ENCODE results near the gene CSNK1G3.

DNA sequence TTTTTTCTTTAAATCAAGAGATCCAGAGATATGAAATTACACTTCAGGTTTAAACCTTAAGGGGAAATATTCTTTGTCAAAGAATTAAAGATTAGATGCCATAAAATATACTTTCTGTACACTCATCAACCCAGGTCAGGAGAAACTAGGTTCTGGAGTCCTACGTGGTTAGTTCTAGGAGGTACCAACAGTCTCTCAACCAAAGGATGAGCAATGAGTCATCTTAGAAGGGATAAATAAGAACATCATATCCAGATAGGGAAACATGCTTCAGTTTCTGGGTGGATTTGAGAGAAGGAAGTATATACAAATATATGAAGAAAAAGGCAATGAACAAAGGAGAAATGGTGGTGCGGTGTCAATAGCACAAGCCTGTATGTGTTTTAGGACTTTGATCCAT is 98.2 kb downstream of the CSNK1G3 start:
- no peak for TF ChIP-seq SRF (IDR thresholded peaks at IDR 0.05; ENCODE audit: low read depth)
- TF ChIP-seq POLR2AphosphoS5 (IDR thresholded peaks at IDR 0.05; ENCODE audit: low read depth, low read length): no peak
- TF ChIP-seq, protein P1, sequence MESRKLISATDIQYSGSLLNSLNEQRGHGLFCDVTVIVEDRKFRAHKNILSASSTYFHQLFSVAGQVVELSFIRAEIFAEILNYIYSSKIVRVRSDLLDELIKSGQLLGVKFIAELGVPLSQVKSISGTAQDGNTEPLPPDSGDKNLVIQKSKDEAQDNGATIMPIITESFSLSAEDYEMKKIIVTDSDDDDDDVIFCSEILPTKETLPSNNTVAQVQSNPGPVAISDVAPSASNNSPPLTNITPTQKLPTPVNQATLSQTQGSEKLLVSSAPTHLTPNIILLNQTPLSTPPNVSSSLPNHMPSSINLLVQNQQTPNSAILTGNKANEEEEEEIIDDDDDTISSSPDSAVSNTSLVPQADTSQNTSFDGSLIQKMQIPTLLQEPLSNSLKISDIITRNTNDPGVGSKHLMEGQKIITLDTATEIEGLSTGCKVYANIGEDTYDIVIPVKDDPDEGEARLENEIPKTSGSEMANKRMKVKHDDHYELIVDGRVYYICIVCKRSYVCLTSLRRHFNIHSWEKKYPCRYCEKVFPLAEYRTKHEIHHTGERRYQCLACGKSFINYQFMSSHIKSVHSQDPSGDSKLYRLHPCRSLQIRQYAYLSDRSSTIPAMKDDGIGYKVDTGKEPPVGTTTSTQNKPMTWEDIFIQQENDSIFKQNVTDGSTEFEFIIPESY (IDR thresholded peaks at IDR 0.05; ENCODE audit: extremely low read depth, insufficient replicate concordance, low read length): no peak
- TF ChIP-seq, protein P2, sequence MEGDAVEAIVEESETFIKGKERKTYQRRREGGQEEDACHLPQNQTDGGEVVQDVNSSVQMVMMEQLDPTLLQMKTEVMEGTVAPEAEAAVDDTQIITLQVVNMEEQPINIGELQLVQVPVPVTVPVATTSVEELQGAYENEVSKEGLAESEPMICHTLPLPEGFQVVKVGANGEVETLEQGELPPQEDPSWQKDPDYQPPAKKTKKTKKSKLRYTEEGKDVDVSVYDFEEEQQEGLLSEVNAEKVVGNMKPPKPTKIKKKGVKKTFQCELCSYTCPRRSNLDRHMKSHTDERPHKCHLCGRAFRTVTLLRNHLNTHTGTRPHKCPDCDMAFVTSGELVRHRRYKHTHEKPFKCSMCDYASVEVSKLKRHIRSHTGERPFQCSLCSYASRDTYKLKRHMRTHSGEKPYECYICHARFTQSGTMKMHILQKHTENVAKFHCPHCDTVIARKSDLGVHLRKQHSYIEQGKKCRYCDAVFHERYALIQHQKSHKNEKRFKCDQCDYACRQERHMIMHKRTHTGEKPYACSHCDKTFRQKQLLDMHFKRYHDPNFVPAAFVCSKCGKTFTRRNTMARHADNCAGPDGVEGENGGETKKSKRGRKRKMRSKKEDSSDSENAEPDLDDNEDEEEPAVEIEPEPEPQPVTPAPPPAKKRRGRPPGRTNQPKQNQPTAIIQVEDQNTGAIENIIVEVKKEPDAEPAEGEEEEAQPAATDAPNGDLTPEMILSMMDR (IDR thresholded peaks at IDR 0.05 in 2 of 3, conservative IDR thresholded peaks at IDR 0.05 in 1 of 3; ENCODE audit: borderline replicate concordance in 1 of 3, insufficient read depth in 1 of 3, low read depth in 2 of 3, low read length in 2 of 3): no peak
- TF ChIP-seq EZH2 (IDR thresholded peaks at IDR 0.05): no peak
- TF ChIP-seq RAD21 (IDR thresholded peaks at IDR 0.05; ENCODE audit: low read depth): no peak
- no peak for TF ChIP-seq POLR2A (IDR thresholded peaks at IDR 0.05; ENCODE audit: borderline replicate concordance, extremely low read depth, insufficient read depth, insufficient read length)
- TF ChIP-seq ZNF274 (IDR thresholded peaks at IDR 0.05; ENCODE audit: low read depth, low read length): no peak
- no peak for TF ChIP-seq SIN3A (IDR thresholded peaks at IDR 0.05; ENCODE audit: low read depth)

All from HCT116 (cell line).